NCI-H146 treated with DMSO at 0.1 percent for 48 hours (cell line): ENCODE results near the gene MYO5B.
A peak's percentile ranks its signal among the peaks of the same experiment; 100 is the strongest.

ENCODE experiments used
- DNase-seq: peaks from one replicate; lab custom pipeline; 2025; ENCODE audit not compliant: unreplicated experiment; lab: John Stamatoyannopoulos, UW

MYO5B gene

GRCh38 chr18:49933530-49934128 lies 261.3 kb downstream of the MYO5B start:
- DNase-seq = no peak

GRCh38 chr18:49931760-49932159 lies 263.2 kb downstream of the MYO5B start:
- no peak for DNase-seq

GRCh38 chr18:49931179-49931578 lies 263.8 kb downstream of the MYO5B start:
- DNase-seq = no peak

GRCh38 chr18:49926106-49926745 lies 268.7 kb downstream of the MYO5B start:
- DNase-seq = no peak

GRCh38 chr18:49924293-49924983 lies 270.5 kb downstream of the MYO5B start:
- no peak for DNase-seq

GRCh38 chr18:49922228-49922627 lies 272.7 kb downstream of the MYO5B start:
- DNase-seq = no peak

GRCh38 chr18:49921318-49921985 lies 273.5 kb downstream of the MYO5B start:
- DNase-seq = no peak

- no peak for DNase-seq
Observed at GRCh38 chr18:49920731-49921130, 274.2 kb downstream of the MYO5B start.

GRCh38 chr18:49917742-49918141 lies 277.2 kb downstream of the MYO5B start:
- no peak for DNase-seq

GRCh38 chr18:49915352-49915751 lies 279.6 kb downstream of the MYO5B start:
- DNase-seq = no peak

GRCh38 chr18:49913221-49913620 lies 281.7 kb downstream of the MYO5B start:
- DNase-seq = no peak

GRCh38 chr18:49911427-49911826 lies 283.5 kb downstream of the MYO5B start:
- peak; percentile 98 for DNase-seq

GRCh38 chr18:49910986-49911385 lies 284.0 kb downstream of the MYO5B start:
- no peak for DNase-seq

- no peak for DNase-seq
Observed at GRCh38 chr18:49910019-49910418, 284.9 kb downstream of the MYO5B start.

GRCh38 chr18:49907346-49907929 lies 287.5 kb downstream of the MYO5B start:
- DNase-seq = no peak

- DNase-seq = no peak
Observed at GRCh38 chr18:49905771-49906170, 289.2 kb downstream of the MYO5B start.

- DNase-seq = no peak
Observed at GRCh38 chr18:49904871-49905555, 289.9 kb downstream of the MYO5B start.

GRCh38 chr18:49901862-49902340 lies 293.0 kb downstream of the MYO5B start:
- DNase-seq = no peak

GRCh38 chr18:49899657-49900330 lies 295.2 kb downstream of the MYO5B start:
- DNase-seq = peak; percentile 41

GRCh38 chr18:49898421-49898820 lies 296.5 kb downstream of the MYO5B start:
- no peak for DNase-seq
